ENCODE results near the gene EPHA3. TPM values are rescaled to one million over a fixed set of nuclear protein-coding genes. Genes with fewer than 3 reads are reported as not detected.

The EPHA3 gene
- polyA plus RNA-seq, 2 of the 4 experiments (the other 2 are of a cell fraction) = not detected

DNA sequence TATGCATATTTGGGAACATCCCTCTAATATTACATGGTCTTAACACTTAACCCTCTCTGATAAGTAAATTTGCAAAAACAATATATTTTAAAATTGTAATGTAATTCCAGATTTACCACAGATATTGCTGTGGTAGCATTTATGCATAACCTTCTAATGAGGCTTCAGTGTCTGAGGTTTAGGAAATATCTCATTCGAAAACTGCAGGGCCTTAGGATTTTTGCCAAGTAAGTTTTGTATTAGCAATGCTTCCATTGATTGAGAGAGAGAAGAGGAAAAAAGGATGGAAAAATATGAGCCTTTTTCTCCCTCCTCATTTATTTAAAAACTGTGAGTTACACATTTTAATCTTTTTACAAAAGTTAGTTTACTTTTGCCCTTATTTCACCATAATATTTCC lies 294.6 kb downstream of the EPHA3 start:
- no peak overlapping the region for H3K27ac ChIP-seq
- H3K4me1 ChIP-seq = no peaks in the 10 kb centered on the region
- ATAC-seq (no peak), FAIRE-seq (no peak), DNase-seq (ENCODE audit: low read depth in 1 of 2, low spot score in 1 of 2) (no peak)
- 2% methylated on average over 1 of the region's 1 CpG for WGBS (ENCODE audit: missing lambda C conversion rate)
- POLR2A ChIA-PET = no interaction called here
- H3K4me2 ChIP-seq = no peak overlapping the region
- TF ChIP-seq FOXS1 (CRISPR knock-in tag; IDR thresholded peaks at IDR 0.05) (no peak), RARB (CRISPR knock-in tag; IDR thresholded peaks at IDR 0.05) (no peak)
- TF ChIP-seq, protein P1, sequence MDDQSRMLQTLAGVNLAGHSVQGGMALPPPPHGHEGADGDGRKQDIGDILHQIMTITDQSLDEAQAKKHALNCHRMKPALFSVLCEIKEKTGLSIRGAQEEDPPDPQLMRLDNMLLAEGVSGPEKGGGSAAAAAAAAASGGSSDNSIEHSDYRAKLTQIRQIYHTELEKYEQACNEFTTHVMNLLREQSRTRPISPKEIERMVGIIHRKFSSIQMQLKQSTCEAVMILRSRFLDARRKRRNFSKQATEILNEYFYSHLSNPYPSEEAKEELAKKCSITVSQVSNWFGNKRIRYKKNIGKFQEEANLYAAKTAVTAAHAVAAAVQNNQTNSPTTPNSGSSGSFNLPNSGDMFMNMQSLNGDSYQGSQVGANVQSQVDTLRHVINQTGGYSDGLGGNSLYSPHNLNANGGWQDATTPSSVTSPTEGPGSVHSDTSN (IDR thresholded peaks at IDR 0.05) = no peak
- CTCF ChIA-PET = no interaction called here
- no peak overlapping the region for H3K4me3 ChIP-seq
- no peaks in the 10 kb centered on the region for H3K9me3 ChIP-seq

DNA sequence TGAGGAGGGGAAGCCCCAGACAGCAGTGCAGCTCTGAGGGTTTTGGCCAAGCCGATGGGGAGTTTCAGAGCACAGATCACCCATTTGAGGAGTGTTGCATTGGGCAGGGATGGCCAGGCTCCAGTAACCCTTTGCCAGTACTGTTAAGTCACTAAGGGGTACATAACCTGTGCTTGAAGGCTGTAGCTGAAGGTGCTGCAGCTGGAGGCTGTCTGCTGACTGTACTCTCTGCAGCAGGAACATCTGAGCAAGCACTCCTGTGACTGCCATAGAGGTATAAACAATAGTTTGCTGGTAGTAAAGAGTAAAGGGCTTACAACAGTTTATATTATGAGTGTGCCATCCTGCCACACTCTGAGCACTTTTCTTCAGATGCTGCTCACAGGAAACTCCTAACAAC lies 297.8 kb downstream of the EPHA3 start:
- FAIRE-seq (no peak), ATAC-seq (no peak)

GRCh38 chr3:89405593-89405992 lies 298.2 kb downstream of the EPHA3 start:
- no peak for DNase-seq (ENCODE audit: low read depth in 1 of 2, low spot score in 1 of 2)
- no peaks in the 10 kb centered on the region for H3K4me1 ChIP-seq
- H3K27ac ChIP-seq = no peak overlapping the region
- CTCF ChIA-PET = no interaction called here
- no peaks in the 10 kb centered on the region for H3K9me3 ChIP-seq
- TF ChIP-seq, protein P2, sequence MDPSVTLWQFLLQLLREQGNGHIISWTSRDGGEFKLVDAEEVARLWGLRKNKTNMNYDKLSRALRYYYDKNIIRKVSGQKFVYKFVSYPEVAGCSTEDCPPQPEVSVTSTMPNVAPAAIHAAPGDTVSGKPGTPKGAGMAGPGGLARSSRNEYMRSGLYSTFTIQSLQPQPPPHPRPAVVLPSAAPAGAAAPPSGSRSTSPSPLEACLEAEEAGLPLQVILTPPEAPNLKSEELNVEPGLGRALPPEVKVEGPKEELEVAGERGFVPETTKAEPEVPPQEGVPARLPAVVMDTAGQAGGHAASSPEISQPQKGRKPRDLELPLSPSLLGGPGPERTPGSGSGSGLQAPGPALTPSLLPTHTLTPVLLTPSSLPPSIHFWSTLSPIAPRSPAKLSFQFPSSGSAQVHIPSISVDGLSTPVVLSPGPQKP (IDR thresholded peaks at IDR 0.05; ENCODE audit: low read depth, low read length) = no peak
- TF ChIP-seq NPAS2 (CRISPR knock-in tag; IDR thresholded peaks at IDR 0.05; ENCODE audit: borderline replicate concordance) (no peak), ZFP36 (IDR thresholded peaks at IDR 0.05; ENCODE audit: borderline replicate concordance, partially characterized antibody) (no peak), BCL3 (IDR thresholded peaks at IDR 0.05) (no peak), FOSB (CRISPR knock-in tag; IDR thresholded peaks at IDR 0.05) (no peak), JUNB (IDR thresholded peaks at IDR 0.05) (no peak), HDAC2 (IDR thresholded peaks at IDR 0.05) (no peak), TP53 (CRISPR knock-in tag; IDR thresholded peaks at IDR 0.05) (no peak), HEYL (CRISPR knock-in tag; IDR thresholded peaks at IDR 0.05) (no peak), KDM1A (IDR thresholded peaks at IDR 0.05; ENCODE audit: low read depth) (no peak), JUN (IDR thresholded peaks at IDR 0.05) (no peak), GATA3 (IDR thresholded peaks at IDR 0.05; ENCODE audit: borderline replicate concordance) (no peak), FOXS1 (CRISPR knock-in tag; IDR thresholded peaks at IDR 0.05) (no peak), HOXB5 (CRISPR knock-in tag; IDR thresholded peaks at IDR 0.05) (no peak)
- TF ChIP-seq, protein P3, sequence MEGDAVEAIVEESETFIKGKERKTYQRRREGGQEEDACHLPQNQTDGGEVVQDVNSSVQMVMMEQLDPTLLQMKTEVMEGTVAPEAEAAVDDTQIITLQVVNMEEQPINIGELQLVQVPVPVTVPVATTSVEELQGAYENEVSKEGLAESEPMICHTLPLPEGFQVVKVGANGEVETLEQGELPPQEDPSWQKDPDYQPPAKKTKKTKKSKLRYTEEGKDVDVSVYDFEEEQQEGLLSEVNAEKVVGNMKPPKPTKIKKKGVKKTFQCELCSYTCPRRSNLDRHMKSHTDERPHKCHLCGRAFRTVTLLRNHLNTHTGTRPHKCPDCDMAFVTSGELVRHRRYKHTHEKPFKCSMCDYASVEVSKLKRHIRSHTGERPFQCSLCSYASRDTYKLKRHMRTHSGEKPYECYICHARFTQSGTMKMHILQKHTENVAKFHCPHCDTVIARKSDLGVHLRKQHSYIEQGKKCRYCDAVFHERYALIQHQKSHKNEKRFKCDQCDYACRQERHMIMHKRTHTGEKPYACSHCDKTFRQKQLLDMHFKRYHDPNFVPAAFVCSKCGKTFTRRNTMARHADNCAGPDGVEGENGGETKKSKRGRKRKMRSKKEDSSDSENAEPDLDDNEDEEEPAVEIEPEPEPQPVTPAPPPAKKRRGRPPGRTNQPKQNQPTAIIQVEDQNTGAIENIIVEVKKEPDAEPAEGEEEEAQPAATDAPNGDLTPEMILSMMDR (IDR thresholded peaks at IDR 0.05) = no peak
- TF ChIP-seq, protein P4, sequence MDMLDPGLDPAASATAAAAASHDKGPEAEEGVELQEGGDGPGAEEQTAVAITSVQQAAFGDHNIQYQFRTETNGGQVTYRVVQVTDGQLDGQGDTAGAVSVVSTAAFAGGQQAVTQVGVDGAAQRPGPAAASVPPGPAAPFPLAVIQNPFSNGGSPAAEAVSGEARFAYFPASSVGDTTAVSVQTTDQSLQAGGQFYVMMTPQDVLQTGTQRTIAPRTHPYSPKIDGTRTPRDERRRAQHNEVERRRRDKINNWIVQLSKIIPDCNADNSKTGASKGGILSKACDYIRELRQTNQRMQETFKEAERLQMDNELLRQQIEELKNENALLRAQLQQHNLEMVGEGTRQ (IDR thresholded peaks at IDR 0.05) = no peak
- no peak overlapping the region for H3K4me2 ChIP-seq
- POLR2A ChIA-PET = no interaction called here
- WGBS (ENCODE audit: missing lambda C conversion rate) = 12% methylated on average over 2 of the region's 2 CpGs
- ATAC-seq = no peak
- no peak for FAIRE-seq
- no peak overlapping the region for H3K4me3 ChIP-seq

More for the DNA sequence above, 297.8 kb downstream of the EPHA3 start:
- POLR2A ChIA-PET = no interaction called here
- Histone ChIP-seq H3K4me3 (no peak overlapping the region), H3K9me3 (no peaks in the 10 kb centered on the region), H3K27ac (no peak overlapping the region), H3K4me1 (no peaks in the 10 kb centered on the region), H3K4me2 (no peak overlapping the region)
- WGBS (ENCODE audit: missing lambda C conversion rate) = 0% methylated on average over 1 of the region's 1 CpG
- TF ChIP-seq CBX8 (IDR thresholded peaks at IDR 0.05) (no peak), POLR2AphosphoS2 (conservative IDR thresholded peaks at IDR 0.05; ENCODE audit: low read length) (no peak), HOXB5 (CRISPR knock-in tag; IDR thresholded peaks at IDR 0.05) (no peak), TFCP2L1 (CRISPR knock-in tag; IDR thresholded peaks at IDR 0.05) (no peak), EHMT2 (IDR thresholded peaks at IDR 0.05; ENCODE audit: low read depth) (no peak), CBX2 (IDR thresholded peaks at IDR 0.05; ENCODE audit: borderline replicate concordance, low read depth) (no peak), RAD21 (conservative IDR thresholded peaks at IDR 0.05 in 1 of 2, IDR thresholded peaks at IDR 0.05 in 1 of 2) (no peak), GATA3 (IDR thresholded peaks at IDR 0.05; ENCODE audit: borderline replicate concordance) (no peak), RARB (CRISPR knock-in tag; IDR thresholded peaks at IDR 0.05) (no peak), RNF2 (IDR thresholded peaks at IDR 0.05; ENCODE audit: borderline replicate concordance, low read depth) (no peak), NPAS2 (CRISPR knock-in tag; IDR thresholded peaks at IDR 0.05; ENCODE audit: borderline replicate concordance) (no peak), MAFK (IDR thresholded peaks at IDR 0.05; ENCODE audit: partially characterized antibody) (no peak)
- CTCF ChIA-PET = no interaction called here
- DNase-seq (ENCODE audit: low read depth in 1 of 2, low spot score in 1 of 2) = no peak

Measured in A549 (cell line).